Measurements from ENCODE around the gene TWF2.

DNA sequence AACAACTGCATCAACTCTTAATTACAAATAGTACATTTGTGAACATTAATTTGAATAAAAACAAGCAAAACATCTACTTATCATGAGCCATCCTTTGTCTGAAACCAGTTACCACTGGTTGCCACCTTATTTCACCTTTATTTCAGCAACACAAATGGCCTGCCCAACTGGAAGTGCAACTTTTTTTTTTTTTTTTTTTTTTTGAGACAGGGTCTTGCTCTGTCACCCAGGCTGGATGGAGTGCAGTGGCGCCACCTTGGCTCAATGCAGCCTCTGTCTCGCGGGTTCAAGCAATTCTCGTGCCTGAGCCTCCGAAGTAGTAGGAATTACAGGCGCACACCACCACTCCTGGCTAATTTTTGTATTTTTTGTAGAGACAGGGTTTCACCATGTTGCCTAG, 26.4 kb upstream of the TWF2 start:
- TF ChIP-seq EP300 (IDR thresholded peaks at IDR 0.05; ENCODE audit: borderline replicate concordance in 1 of 2, control insufficient read depth in 1 of 2, low read depth in 2 of 2, low read length in 2 of 2) (no peak), REST (IDR thresholded peaks at IDR 0.05; ENCODE audit: low read depth, low read length) (no peak), IKZF1 (conservative IDR thresholded peaks at IDR 0.05) (no peak), SIN3A (IDR thresholded peaks at IDR 0.05; ENCODE audit: low read depth, low read length) (no peak), ZNF274 (IDR thresholded peaks at IDR 0.05; ENCODE audit: insufficient read depth, insufficient read length) (no peak)

All from GM12878 (cell line).